ENCODE results near the gene PRSS1. TPM values are rescaled to one million over a fixed set of nuclear protein-coding genes. Genes with fewer than 3 reads are reported as not detected.

PRSS1 gene
- total RNA-seq, 4 donors from 2014 or later, result not detected

DNA sequence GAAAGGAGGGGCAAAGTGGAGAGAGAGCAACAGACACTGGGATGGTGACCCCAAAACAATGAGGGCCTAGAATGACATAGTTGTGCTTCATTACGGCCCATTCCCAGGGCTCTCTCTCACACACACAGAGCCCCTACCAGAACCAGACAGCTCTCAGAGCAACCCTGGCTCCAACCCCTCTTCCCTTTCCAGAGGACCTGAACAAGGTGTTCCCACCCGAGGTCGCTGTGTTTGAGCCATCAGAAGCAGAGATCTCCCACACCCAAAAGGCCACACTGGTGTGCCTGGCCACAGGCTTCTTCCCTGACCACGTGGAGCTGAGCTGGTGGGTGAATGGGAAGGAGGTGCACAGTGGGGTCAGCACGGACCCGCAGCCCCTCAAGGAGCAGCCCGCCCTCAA lies 42.2 kb downstream of the PRSS1 start:
- H3K27me3 ChIP-seq, result peaks cover 0 to 3% of the 10 kb centered on the region in 2 donors
- peaks cover 0 to 9% (median 0%) of the 10 kb centered on the region in 4 donors for H3K4me1 ChIP-seq
- no peaks in the 10 kb centered on the region for H3K36me3 ChIP-seq
- peak overlapping the region in 3 of 4 donors; percentile 19 to 54 (median 27) for H3K27ac ChIP-seq
- no peak for DNase-seq
- no peak overlapping the region for H3K4me3 ChIP-seq
- H3K9me3 ChIP-seq, result no peaks in the 10 kb centered on the region
- no peak for TF ChIP-seq POLR2A (IDR thresholded peaks at IDR 0.05)
- TF ChIP-seq, protein P1, sequence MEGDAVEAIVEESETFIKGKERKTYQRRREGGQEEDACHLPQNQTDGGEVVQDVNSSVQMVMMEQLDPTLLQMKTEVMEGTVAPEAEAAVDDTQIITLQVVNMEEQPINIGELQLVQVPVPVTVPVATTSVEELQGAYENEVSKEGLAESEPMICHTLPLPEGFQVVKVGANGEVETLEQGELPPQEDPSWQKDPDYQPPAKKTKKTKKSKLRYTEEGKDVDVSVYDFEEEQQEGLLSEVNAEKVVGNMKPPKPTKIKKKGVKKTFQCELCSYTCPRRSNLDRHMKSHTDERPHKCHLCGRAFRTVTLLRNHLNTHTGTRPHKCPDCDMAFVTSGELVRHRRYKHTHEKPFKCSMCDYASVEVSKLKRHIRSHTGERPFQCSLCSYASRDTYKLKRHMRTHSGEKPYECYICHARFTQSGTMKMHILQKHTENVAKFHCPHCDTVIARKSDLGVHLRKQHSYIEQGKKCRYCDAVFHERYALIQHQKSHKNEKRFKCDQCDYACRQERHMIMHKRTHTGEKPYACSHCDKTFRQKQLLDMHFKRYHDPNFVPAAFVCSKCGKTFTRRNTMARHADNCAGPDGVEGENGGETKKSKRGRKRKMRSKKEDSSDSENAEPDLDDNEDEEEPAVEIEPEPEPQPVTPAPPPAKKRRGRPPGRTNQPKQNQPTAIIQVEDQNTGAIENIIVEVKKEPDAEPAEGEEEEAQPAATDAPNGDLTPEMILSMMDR (IDR thresholded peaks at IDR 0.05), result no peak

- H3K27me3 ChIP-seq, result peaks cover 0 to 7% of the 10 kb centered on the region in 2 donors
Observed at GRCh38 chr7:142792129-142792528, 42.9 kb downstream of the PRSS1 start.

DNA sequence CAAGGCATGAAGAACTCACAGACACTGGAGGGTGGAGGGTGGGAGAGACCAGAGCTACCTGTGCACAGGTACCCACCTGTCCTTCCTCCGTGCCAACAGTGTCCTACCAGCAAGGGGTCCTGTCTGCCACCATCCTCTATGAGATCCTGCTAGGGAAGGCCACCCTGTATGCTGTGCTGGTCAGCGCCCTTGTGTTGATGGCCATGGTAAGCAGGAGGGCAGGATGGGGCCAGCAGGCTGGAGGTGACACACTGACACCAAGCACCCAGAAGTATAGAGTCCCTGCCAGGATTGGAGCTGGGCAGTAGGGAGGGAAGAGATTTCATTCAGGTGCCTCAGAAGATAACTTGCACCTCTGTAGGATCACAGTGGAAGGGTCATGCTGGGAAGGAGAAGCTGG lies 43.3 kb downstream of the PRSS1 start:
- peak overlapping the region in 1 of 4 donors; percentile 49 for H3K27ac ChIP-seq
- DNase-seq, result no peak
- H3K4me1 ChIP-seq, result peaks cover 0 to 13% (median 3%) of the 10 kb centered on the region in 4 donors
- no peaks in the 10 kb centered on the region for H3K36me3 ChIP-seq
- H3K9me3 ChIP-seq, result no peaks in the 10 kb centered on the region
- H3K4me3 ChIP-seq, result no peak overlapping the region
- peaks cover 0 to 12% of the 10 kb centered on the region in 2 donors for H3K27me3 ChIP-seq
- TF ChIP-seq POLR2A (IDR thresholded peaks at IDR 0.05), result no peak

More at GRCh38 chr7:142792129-142792528, 42.9 kb downstream of the PRSS1 start:
- no peak for DNase-seq
- Histone ChIP-seq H3K9me3 (no peaks in the 10 kb centered on the region), H3K4me1 (peaks cover 0 to 9% (median under 1%) of the 10 kb centered on the region in 4 donors), H3K4me3 (no peak overlapping the region), H3K27ac (peak overlapping the region in 2 of 4 donors; percentile 27 to 54), H3K36me3 (no peaks in the 10 kb centered on the region)
- TF ChIP-seq, protein P1 (IDR thresholded peaks at IDR 0.05), result no peak
- no peak for TF ChIP-seq POLR2A (IDR thresholded peaks at IDR 0.05)

GRCh38 chr7:142793156-142793555 lies 43.9 kb downstream of the PRSS1 start:
- H3K9me3 ChIP-seq, result no peaks in the 10 kb centered on the region
- H3K4me1 ChIP-seq, result peaks cover 0 to 14% (median 4%) of the 10 kb centered on the region in 4 donors
- H3K4me3 ChIP-seq, result no peak overlapping the region
- peak overlapping the region in 1 of 4 donors; percentile 49 for H3K27ac ChIP-seq
- TF ChIP-seq, protein P1 (IDR thresholded peaks at IDR 0.05), result no peak
- no peak for TF ChIP-seq POLR2A (IDR thresholded peaks at IDR 0.05)
- no peaks in the 10 kb centered on the region for H3K36me3 ChIP-seq
- peaks cover 0 to 18% of the 10 kb centered on the region in 2 donors for H3K27me3 ChIP-seq
- DNase-seq, result no peak

GRCh38 chr7:142795339-142795863 lies 46.1 kb downstream of the PRSS1 start:
- Histone ChIP-seq H3K27me3 (peaks cover 0 to 19% of the 10 kb centered on the region in 2 donors), H3K4me1 (peaks cover 0 to 14% (median 4%) of the 10 kb centered on the region in 4 donors), H3K9me3 (no peaks in the 10 kb centered on the region), H3K36me3 (no peaks in the 10 kb centered on the region), H3K4me3 (peak overlapping the region in 2 of 4 donors; percentile 62 to 74), H3K27ac (peak overlapping the region; percentile 78 to 97 (median 90))
- peak; percentile 46 to 86 (median 83) for DNase-seq
- no peak for TF ChIP-seq POLR2A (IDR thresholded peaks at IDR 0.05)
- TF ChIP-seq, protein P1 (IDR thresholded peaks at IDR 0.05), result no peak

DNA sequence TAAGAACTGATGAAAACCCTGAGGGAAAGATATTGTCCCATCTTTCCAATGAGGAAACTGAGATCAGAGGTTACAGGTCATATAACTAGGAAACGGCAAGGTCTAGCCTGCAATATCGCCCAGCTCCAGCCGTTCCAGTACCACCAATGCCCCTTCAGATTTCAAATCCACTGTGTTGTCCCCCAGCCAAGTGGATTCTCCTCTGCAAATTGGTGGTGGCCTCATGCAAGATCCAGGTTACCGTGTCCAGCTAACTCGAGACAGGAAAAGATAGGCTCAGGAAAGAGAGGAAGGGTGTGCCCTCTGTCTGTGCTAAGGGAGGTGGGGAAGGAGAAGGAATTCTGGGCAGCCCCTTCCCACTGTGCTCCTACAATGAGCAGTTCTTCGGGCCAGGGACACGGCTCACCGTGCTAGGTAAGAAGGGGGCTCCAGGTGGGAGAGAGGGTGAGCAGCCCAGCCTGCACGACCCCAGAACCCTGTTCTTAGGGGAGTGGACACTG lies 46.8 kb downstream of the PRSS1 start:
- Histone ChIP-seq H3K9me3 (no peaks in the 10 kb centered on the region), H3K36me3 (no peaks in the 10 kb centered on the region), H3K27me3 (peaks cover 0 to 19% of the 10 kb centered on the region in 2 donors), H3K27ac (peak overlapping the region; percentile 78 to 97 (median 90)), H3K4me1 (peaks cover 0 to 14% (median 4%) of the 10 kb centered on the region in 4 donors), H3K4me3 (peak overlapping the region; percentile 48 to 74 (median 56))
- TF ChIP-seq, protein P1 (IDR thresholded peaks at IDR 0.05), result no peak
- no peak for TF ChIP-seq POLR2A (IDR thresholded peaks at IDR 0.05)
- no peak for DNase-seq

Data from Peyer's patch (tissue), 4 donors.